LoVo (cell line): ENCODE results near the gene MRPS10.
"Not testable (repeated sequence)": the region's sequence is repeated elsewhere in the genome, so short reads cannot be mapped to it uniquely, and the experiment has no call there.

Experiments used
- DNase-seq: peaks from one replicate; pipeline ENCODE4 v3.0.0-alpha.2; 2016; ENCODE audit warnings: low spot score

The MRPS10 gene

GRCh38 chr6:42239333-42239732 is 21.7 kb upstream of the MRPS10 start:
- peak; percentile 65 for DNase-seq

- no peak for DNase-seq
These were observed 20.2 kb upstream of the MRPS10 start for GRCh38 chr6:42237857-42238256.

DNA sequence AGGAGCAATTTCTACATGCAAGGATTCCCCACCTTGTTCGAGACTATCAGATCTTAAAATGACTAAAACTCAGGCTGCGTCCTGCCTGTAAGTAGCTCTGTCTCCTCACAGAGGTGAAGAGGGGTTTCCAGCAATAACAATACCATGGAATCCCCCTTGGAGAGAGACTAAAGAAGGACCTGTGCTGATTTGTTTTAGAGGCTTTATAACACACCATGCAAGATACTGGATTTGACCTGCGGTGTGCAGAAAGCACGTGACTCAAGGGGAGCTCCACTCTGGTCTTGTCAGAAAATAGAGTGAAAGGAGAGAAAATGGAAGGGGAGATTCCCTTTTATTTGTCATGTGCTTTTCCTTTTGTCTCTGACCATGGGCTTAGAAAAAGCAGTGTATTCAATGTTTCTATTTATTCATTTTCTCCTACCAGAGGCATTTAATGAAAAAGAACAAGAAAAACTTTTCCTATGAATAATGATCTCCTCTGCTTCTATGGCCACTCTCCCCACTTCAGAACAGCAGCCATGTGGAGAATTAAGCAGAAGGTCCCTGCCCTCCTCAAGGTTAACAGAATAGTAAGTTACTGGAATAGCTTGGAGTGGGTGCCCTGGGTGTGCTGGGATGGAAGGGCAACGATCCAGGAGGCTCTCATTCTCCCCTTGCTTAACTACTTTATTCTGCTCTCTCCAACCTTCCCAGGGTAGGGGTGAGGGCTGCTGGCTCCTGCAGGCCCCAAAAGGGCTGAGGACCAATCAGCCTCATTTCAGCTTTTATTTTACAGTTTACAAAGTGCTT is 19.2 kb upstream of the MRPS10 start:
- DNase-seq: no peak

GRCh38 chr6:42236030-42236429 is 18.4 kb upstream of the MRPS10 start:
- DNase-seq: no peak

DNA sequence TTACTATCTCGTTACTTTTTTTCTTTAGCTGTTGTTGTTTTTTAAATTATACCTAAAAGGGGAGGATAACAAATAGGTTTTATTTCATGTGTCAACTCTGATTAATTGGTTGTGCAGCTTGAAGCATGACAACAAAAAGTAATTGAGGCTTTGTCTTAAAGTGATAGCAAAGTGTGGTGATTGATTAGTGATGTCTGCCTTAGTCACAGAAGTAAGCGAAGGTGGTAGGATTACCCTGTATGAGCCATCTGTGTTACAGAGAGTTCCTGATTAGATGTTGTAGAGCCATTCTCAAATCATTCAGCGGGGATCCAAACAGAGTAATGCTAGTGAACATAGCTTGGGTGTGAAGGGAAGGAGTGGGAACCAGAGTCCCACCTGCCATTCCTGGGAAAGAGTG is 14.4 kb upstream of the MRPS10 start:
- no peak for DNase-seq

DNA sequence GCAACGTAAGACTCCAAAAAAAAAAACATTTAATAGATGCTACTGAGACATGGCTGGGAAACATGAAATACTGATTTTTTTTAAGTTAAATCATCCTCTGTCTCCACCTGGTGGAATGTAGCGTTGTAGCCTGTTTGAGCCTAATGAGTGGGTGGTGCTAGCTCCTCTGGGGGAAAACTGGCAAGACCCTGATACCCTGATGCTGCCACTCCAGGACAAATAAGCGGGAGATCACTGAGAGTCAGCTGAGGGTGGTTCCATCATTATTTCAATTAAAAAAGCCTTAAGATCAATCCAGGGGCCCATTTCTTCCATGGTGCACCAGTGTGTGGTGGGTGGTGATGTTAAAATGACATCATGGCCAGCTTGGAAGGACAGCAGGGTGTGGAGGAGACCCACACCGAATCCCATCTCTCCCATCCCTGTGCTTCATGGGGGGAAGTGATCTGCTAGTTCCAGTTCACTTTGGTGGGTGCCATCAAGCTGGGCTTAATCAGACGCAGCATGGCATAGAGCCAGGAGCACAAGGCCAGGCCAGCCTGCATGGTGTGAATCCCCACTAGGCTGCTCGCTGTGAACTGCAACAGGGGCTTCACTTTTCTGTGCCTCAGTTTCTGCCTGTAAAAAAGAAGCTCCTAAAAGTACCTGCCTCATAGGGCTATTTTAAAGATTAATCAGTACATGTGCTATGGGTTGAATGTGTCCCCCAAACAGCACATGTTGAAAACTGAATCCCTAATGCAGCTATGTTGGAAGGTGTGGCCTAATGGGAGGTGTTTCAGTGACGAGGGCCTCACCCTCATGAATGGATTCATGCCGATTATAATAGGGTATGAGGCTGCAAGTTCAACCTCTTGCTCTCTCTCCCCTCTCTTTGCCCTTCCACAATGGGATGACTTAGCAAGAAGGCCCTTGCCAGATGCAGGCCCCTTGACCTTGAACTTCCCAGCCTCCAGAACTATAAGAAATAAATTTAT is 13.0 kb upstream of the MRPS10 start:
- no peak for DNase-seq

DNA sequence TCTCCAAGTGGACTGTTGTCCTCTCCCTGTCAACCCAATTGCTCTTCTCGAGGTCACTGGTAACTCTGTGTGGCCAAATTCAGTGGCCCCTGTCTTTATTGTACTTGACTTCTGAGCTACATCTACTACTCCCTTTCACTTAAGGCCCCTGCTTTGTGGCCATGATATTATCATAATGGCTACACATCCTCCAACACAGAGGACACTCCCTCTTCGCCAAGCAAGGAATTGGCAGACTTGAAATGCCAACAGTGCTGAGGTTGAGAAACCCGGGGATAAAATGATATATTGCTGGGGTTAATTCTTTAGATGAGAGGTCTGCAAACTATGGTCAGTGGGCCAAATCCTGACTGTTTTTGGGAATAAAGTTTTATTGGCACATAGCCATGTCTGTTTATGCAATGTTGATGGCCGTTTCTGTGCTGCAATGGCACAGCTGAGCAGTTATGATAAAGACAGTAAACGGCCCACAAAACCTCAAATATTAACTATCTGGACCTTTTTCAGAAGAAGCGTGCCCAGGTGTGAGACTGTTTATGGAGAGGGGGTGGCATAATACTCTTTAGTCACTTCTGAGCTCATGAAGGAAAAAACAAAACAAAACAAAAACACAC is 12.0 kb upstream of the MRPS10 start:
- no peak for DNase-seq

GRCh38 chr6:42228305-42228704 is 10.6 kb upstream of the MRPS10 start:
- no peak for DNase-seq

GRCh38 chr6:42227173-42227850 is 9.7 kb upstream of the MRPS10 start:
- no peak for DNase-seq

- DNase-seq: peak; percentile 97
These were observed 9.0 kb upstream of the MRPS10 start for GRCh38 chr6:42226645-42227143.

DNA sequence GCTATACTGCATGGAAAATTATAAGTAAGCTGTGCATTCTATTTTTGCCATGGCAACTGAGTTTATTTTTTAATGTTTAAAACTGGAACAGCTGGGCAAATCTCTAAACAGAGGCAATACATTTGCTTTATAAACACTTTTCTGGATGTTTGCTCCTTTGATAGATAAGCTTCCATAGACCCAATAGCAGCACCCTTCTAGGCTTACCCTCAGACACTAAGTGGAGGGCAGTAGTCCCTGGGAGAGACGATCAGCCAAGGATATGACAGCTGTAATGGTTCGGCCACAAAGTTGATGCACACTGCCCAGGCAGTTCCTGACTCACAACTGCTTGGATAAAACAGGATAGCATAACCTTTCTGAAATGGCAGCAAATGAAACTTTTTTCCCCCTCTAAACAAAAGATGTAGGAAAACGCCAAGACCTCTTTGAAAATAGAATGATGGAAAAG is 8.5 kb upstream of the MRPS10 start:
- peak; percentile 52 for DNase-seq

- no peak for DNase-seq
These were observed 7.8 kb upstream of the MRPS10 start for GRCh38 chr6:42225419-42225818.

DNA sequence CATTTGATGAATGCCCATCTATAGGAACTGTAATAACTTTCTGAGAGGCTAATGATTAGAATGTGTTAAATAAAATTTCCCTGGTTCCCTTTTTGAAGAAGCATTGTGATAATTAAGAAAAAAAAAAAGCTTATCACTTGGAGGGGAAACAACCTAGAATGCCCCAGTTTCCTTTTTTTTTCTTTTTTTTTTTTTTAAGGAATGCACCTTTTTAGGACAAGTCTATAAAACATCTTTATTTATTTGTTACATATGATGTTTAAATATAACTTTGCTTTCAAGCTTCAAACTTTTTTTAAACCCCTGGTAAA is 7.3 kb upstream of the MRPS10 start:
- no peak for DNase-seq

DNA sequence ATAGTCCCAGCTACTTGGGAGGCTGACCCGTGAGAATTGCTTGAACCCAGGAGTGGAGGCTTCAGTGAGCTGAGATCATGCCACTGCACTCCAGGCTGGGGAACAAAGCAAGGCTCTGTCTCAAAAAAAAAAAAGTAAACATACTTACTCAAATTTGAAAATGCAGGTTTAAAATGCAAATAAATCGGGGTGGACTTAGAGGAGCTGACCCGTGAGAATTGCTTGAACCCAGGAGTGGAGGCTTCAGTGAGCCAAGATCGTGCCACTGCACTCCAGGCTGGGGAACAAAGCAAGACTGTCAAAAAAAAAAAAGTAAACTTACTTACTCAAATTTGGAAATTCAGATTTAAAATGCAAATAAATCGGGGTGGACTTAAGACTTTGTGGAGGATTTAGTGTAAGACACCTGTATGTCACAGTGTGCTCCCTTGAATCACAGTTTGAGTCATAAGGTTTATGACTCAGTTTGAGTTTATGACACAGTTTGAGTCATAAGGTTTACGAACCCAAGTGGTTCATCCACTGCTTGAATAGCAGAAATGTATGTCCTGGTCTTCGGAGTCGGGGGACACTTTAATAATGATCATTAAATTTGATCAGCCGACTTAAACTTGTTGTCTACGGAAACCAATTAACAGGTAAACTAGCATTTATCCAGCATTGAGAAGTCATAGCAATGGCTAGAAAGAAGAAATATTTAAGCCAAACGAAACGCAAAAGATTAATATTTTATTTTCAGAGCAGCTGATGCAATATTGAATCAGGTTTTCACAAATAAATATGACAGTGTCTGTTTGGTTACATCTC is 6.8 kb upstream of the MRPS10 start:
- DNase-seq: peak; percentile 93

GRCh38 chr6:42222448-42222847 is 4.8 kb upstream of the MRPS10 start:
- no peak for DNase-seq

DNA sequence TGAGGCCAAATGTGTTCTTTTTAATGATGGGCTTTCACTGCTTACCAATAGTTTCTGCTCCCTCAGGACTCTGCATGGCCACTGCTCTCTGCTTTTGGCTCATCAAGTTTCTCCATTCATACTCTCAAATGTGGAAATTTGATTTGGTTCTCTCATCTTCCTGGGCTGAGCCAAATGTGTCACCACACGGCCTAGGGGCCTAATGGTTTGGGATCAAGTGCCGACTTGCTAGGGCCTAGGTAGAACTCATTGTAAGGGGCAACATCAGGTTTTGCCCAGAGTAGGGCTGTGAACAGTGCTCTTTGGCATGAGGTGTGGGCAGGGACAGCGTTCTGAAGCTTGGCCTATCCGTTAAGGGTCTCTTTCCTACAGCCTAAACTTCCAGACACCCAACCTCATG is 3.9 kb upstream of the MRPS10 start:
- no peak for DNase-seq

GRCh38 chr6:42220807-42221206 is 3.1 kb upstream of the MRPS10 start:
- no peak for DNase-seq

DNA sequence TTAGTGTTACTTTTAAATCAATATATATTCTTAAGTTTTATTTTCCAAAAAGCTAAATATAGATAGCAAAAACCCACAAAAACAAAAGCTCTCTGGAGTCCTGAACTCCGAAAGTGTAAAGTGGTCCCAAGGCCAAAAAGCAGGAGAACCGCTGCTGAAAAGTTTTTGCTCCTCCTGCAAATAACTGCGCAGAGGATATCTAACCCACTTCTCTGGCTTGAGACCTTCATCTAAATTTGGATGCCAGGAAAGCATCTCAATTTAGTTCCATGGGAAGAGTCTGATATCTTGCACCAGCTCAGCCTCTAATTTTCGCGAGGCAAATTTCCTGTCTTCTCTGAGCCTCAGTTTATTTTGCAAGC is 523 bp downstream of the MRPS10 start:
- no peak for DNase-seq

GRCh38 chr6:42216495-42216894 is 1.2 kb downstream of the MRPS10 start:
- DNase-seq: not testable (repeated sequence)

- no peak for DNase-seq
These were observed 5.2 kb downstream of the MRPS10 start for GRCh38 chr6:42212442-42212841.

DNA sequence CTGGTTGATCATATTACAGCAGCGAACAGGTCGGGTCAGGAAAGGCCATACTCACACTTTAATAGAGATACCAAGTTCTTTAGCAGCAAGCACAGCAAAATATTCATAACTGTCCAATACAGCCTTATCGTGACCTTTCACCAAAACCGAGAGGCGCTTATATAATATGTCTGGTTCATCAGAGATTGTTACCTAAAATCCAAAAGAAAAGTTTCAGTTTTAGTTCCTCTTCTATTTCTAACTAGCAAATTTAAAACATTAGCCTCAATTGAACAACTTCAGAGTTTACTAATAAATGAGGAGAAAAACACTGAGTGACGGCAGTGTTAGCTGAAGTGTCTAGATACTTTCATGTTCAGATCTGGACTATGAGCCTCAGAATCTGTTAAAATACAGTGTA is 5.9 kb downstream of the MRPS10 start:
- DNase-seq: no peak
